Sigmoid colon (tissue), 7 donors: ENCODE results near the gene CAMTA1. TPM values are rescaled to one million over a fixed set of nuclear protein-coding genes. Genes with fewer than 3 reads are reported as not detected.

Source experiments
- DNase-seq: peaks from one replicate; pipeline ENCODE4 v3.0.0-alpha.2; 2019
- H3K27ac ChIP-seq, 4 donors: fragments of 200-600 bp; sonication (generic); one replicate each; pipeline ENCODE4 v1.5.1; 2016 to 2019; ENCODE audit warnings: mild to moderate bottlenecking in 1 of 4
- H3K27me3 ChIP-seq, 3 donors: fragments of 200-600 bp; sonication (generic); one replicate each; pipeline ENCODE4 v1.5.1; 2019; ENCODE audit warnings: mild to moderate bottlenecking in 1 of 3
- H3K36me3 ChIP-seq, 4 donors: fragments of 200-600 bp; sonication (generic); one replicate each; pipeline ENCODE4 v1.5.1; 2016 to 2019
- H3K4me1 ChIP-seq, 4 donors: fragments of 200-600 bp; sonication (generic); one replicate each; pipeline ENCODE4 v1.5.1; 2017 to 2019
- H3K4me3 ChIP-seq, 4 donors: fragments of 200-600 bp; sonication (generic); one replicate each; pipeline ENCODE4 v1.5.1; 2017 to 2019; ENCODE audit warnings: mild to moderate bottlenecking in 2 of 4, moderate library complexity in 1 of 4
- H3K9me3 ChIP-seq, 4 donors: fragments of 200-600 bp in 3 of 4; sonication (generic) in 3 of 4; one replicate each; pipeline versions ENCODE4 v1.5.1 to v1.6.1; 2013 to 2019
- EP300 ChIP-seq, 4 donors: sonication (generic); formaldehyde crosslinking; IDR thresholded peaks; one replicate each; pipeline ENCODE4 v1.6.1; 2017; ENCODE audit warnings: antibody characterized with exemption in 4 of 4
- POLR2A ChIP-seq, 2 donors: fragments of 450-650 bp; IDR thresholded peaks; one replicate each; pipeline ENCODE4 v1.6.1; 2016; ENCODE audit warnings: antibody characterized with exemption in 2 of 2, mild to moderate bottlenecking in 2 of 2, moderate library complexity in 2 of 2
- POLR2AphosphoS5 ChIP-seq, 4 donors: sonication (generic); formaldehyde crosslinking; IDR thresholded peaks; one replicate each; pipeline ENCODE4 v1.6.1; 2017; ENCODE audit warnings: antibody characterized with exemption in 4 of 4
- WGBS, 2 donors: extraction: QIAGEN DNeasy Blood & Tissue Kit; methylation state at CpG; one replicate each; pipeline ENCODE4 v1.1.7; 2013; 5-methylcytosine and 5-hydroxymethylcytosine counted together
- intact Hi-C: fragments of 100-400 bp; cut with DNase I; formaldehyde crosslinking; loops from one replicate; pipeline ENCODE4 v1.15.1; 2023
- polyA plus RNA-seq, 3 donors: library from polyadenylated mRNA; stranded (reverse); fragments of 200-250 nt; gene quantifications; one replicate each; pipeline ENCODE4 v1.2.3, GENCODE V29; 2013
- total RNA-seq, 4 donors: library from RNA; depleted of rRNA; stranded (reverse); fragments of >200 nt; gene quantifications; one replicate each; pipeline ENCODE4 v1.1.0, GENCODE V29; 2016
- TF ChIP-seq, protein P1 (sequence below), 4 experiments: fragments of 450-650 bp in 3 of 4; fragments of 200-600 bp in 1 of 4; IDR thresholded peaks; one replicate each; pipeline ENCODE4 v1.5.1; 2016 to 2019; ENCODE audit warnings: antibody characterized with exemption in 4 of 4, mild to moderate bottlenecking in 3 of 4, moderate library complexity in 2 of 4
- donor health status: healthy with polysubstance abuse.
- donor health status: Bipolar disorder and iron deficiency.
- donor health status: healthy.

Gene CAMTA1
- total and polyA plus RNA-seq, 7 donors: 97.9 to 196 (median 177) TPM

DNA sequence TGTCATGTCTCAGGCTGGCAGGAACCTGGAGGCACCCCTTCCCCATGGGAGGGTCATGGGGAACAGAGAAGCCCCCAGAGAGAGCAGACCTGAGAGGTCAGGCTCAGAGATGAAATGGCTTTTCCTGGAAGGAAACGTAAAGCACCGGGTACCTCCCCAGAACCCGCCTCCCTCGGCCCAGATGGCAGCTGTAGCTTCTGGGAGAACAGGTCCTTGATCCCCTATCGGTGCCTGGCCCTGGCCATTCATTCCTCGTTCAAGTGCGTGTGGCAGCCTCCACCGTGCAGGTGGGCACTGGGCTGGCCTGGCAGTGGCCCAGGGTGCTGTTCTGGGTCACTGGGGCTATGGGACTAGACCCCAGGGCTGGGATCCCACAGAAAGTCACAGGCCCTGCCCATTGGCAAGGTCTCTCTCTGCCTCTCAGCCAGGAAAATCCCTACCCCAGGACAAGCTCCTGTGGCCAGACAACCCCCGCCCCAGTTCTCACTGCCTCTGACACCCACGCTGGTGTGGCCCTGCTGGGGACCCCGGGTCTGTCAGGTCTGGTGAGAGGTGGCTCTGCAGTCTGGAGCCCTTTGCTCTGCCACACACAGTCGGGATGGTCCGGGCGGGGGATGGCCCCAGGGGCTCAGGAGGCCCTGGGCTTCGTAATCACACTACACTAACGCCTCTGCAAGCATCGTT lies 802.7 kb downstream of the CAMTA1 start:
- 84% methylated on average over 17 of the region's 17 CpGs for WGBS, 2 donors
- DNase-seq: peak; percentile 58

DNA sequence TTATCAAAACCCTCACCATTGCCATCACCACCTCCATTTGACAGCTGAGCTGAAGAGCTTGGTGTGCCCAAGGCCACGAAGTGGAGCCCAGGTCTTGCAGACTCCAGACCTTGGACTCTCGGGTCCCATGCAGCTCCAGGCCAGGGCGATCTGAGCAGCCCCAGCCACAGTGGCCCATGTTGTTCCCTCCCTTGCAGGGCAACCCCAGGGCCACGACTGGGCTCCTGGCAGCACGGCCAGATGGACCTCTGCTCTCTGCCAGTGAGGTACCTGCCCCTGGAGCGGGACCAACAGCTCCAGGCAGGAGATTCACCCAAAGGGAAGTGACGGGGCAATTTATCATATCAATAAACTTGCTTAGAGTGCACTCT lies 803.2 kb downstream of the CAMTA1 start:
- H3K4me3 ChIP-seq: no peak overlapping the region
- DNase-seq: peak; percentile 44
- no peak overlapping the region for H3K27ac ChIP-seq
- H3K36me3 ChIP-seq: no peaks in the 10 kb centered on the region
- H3K4me1 ChIP-seq: no peaks in the 10 kb centered on the region
- 73 to 84% methylated on average over 7 of the region's 7 CpGs for WGBS, 2 donors
- H3K27me3 ChIP-seq: no peaks in the 10 kb centered on the region
- intact Hi-C loops: no loop called here
- H3K9me3 ChIP-seq: no peaks in the 10 kb centered on the region
- TF ChIP-seq POLR2A (IDR thresholded peaks at IDR 0.05) (no peak), EP300 (IDR thresholded peaks at IDR 0.05) (no peak), POLR2AphosphoS5 (IDR thresholded peaks at IDR 0.05) (no peak)

More for the DNA sequence above, 802.7 kb downstream of the CAMTA1 start:
- no peaks in the 10 kb centered on the region for H3K9me3 ChIP-seq
- H3K27ac ChIP-seq: no peak overlapping the region
- no peaks in the 10 kb centered on the region for H3K27me3 ChIP-seq
- H3K4me1 ChIP-seq: no peaks in the 10 kb centered on the region
- no peak overlapping the region for H3K4me3 ChIP-seq
- no peaks in the 10 kb centered on the region for H3K36me3 ChIP-seq
- intact Hi-C loops: no loop called here
- TF ChIP-seq EP300 (IDR thresholded peaks at IDR 0.05): no peak
- TF ChIP-seq POLR2AphosphoS5 (IDR thresholded peaks at IDR 0.05): no peak
- TF ChIP-seq, protein P1, sequence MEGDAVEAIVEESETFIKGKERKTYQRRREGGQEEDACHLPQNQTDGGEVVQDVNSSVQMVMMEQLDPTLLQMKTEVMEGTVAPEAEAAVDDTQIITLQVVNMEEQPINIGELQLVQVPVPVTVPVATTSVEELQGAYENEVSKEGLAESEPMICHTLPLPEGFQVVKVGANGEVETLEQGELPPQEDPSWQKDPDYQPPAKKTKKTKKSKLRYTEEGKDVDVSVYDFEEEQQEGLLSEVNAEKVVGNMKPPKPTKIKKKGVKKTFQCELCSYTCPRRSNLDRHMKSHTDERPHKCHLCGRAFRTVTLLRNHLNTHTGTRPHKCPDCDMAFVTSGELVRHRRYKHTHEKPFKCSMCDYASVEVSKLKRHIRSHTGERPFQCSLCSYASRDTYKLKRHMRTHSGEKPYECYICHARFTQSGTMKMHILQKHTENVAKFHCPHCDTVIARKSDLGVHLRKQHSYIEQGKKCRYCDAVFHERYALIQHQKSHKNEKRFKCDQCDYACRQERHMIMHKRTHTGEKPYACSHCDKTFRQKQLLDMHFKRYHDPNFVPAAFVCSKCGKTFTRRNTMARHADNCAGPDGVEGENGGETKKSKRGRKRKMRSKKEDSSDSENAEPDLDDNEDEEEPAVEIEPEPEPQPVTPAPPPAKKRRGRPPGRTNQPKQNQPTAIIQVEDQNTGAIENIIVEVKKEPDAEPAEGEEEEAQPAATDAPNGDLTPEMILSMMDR (IDR thresholded peaks at IDR 0.05): no peak
- TF ChIP-seq POLR2A (IDR thresholded peaks at IDR 0.05): no peak

DNA sequence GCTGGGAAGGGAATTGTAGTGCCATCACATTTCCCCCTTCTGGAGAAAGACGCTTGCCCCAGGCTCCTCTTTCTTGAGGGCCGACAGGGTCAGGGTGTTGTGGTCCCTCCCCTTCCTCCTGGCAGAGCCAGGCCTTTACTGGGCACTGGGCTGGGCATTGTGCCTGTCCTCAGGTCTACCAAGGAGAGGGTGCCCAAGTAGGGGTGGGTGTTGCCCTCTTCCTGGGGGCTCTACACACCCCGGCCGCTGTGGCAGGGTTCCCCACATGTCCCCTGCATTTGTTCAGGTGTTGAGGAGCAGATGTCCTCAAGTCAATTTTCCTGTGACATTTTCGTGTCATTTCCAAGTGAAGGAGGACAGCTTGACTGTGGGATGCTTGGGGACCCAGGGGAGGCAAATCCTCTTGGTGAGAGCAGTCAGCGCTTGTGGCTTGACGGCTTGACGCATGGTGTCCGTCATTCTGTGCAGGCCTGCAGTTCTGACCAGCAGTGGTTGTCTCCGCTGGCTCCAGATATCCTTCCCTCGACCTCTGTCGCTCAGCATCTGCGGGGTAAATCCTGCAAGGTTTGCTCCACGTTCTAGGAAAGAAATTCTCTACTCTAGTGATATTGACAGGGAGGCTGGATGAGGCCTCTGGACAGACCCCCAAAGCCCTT lies 804.0 kb downstream of the CAMTA1 start:
- WGBS, 2 donors: 90 to 93% methylated on average over 14 of the region's 14 CpGs
- H3K9me3 ChIP-seq: no peaks in the 10 kb centered on the region
- no peaks in the 10 kb centered on the region for H3K36me3 ChIP-seq
- no peak overlapping the region for H3K27ac ChIP-seq
- H3K27me3 ChIP-seq: no peaks in the 10 kb centered on the region
- TF ChIP-seq, protein P1 (IDR thresholded peaks at IDR 0.05): no peak
- no peak for TF ChIP-seq POLR2A (IDR thresholded peaks at IDR 0.05)
- TF ChIP-seq EP300 (IDR thresholded peaks at IDR 0.05): no peak
- TF ChIP-seq POLR2AphosphoS5 (IDR thresholded peaks at IDR 0.05): no peak
- H3K4me3 ChIP-seq: no peak overlapping the region
- DNase-seq: peak; percentile 24
- no peaks in the 10 kb centered on the region for H3K4me1 ChIP-seq
- intact Hi-C loops: no loop called here

DNA sequence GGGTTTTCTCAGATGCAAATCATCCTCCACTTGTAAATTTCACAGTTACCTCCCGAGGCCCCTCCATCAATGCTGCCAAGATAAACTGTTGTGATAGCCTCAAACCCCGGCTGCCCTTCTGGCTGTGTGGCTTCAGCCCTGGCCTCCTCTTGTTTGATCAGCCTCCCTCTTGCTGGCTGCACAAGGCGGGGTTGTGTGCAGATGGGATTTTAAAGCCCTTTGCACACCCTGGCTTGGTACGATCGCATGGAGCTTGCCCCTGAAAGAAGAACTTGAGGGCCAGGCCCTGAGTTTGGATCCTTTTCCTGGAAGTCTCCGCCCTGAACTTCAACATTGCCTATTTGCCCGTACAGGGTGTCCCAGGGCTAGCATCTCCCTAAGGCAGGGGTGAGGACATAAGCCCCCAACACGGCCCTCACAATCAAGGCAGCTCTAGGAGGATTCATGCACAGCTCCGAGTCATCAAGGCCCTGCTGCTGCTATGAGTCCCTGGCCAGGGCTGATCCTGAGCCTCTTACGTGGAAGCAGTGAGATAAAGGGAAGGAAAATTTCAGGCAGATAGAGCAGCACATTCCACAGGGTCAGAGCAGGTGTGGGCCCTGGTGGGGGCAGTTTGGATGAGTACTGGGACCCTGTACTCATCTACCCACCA lies 804.6 kb downstream of the CAMTA1 start:
- Histone ChIP-seq H3K9me3 (no peaks in the 10 kb centered on the region), H3K4me3 (no peak overlapping the region), H3K36me3 (no peaks in the 10 kb centered on the region), H3K4me1 (no peaks in the 10 kb centered on the region), H3K27me3 (no peaks in the 10 kb centered on the region), H3K27ac (no peak overlapping the region)
- TF ChIP-seq POLR2AphosphoS5 (IDR thresholded peaks at IDR 0.05): no peak
- no peak for TF ChIP-seq POLR2A (IDR thresholded peaks at IDR 0.05)
- TF ChIP-seq, protein P1 (IDR thresholded peaks at IDR 0.05): no peak
- no peak for TF ChIP-seq EP300 (IDR thresholded peaks at IDR 0.05)
- intact Hi-C loops: no loop called here
- whole genome bisulfite sequencing, 2 donors: 62 to 78% methylated on average over 10 of the region's 10 CpGs
- DNase-seq: peak; percentile 29

DNA sequence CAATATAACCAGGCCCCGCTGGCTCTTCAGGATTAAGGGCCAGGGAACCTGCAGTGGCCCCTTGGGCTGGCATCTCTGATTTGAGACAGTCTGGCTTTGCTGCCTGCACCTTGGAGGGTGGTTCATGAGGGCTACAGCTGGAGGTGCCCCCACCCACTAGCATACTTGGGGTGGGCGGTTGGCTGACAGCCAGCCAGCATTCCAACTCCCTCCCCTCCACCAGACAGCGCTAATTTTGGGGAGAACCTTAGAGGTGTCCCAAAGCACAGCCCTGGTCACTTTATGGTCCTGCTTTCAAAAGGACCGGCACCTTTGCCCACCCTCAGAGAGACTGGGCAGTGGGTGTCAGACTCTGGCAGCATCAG lies 805.2 kb downstream of the CAMTA1 start:
- Histone ChIP-seq H3K27ac (no peak overlapping the region), H3K27me3 (no peaks in the 10 kb centered on the region), H3K36me3 (no peaks in the 10 kb centered on the region), H3K4me1 (no peaks in the 10 kb centered on the region), H3K9me3 (no peaks in the 10 kb centered on the region), H3K4me3 (no peak overlapping the region)
- DNase-seq: peak; percentile 30
- WGBS, 2 donors: 83 to 89% methylated on average over 4 of the region's 4 CpGs
- intact Hi-C loops: no loop called here
- TF ChIP-seq POLR2A (IDR thresholded peaks at IDR 0.05): no peak
- TF ChIP-seq EP300 (IDR thresholded peaks at IDR 0.05): no peak
- TF ChIP-seq, protein P1 (IDR thresholded peaks at IDR 0.05): no peak
- no peak for TF ChIP-seq POLR2AphosphoS5 (IDR thresholded peaks at IDR 0.05)
